IMR-90 (cell line): ENCODE data around the gene POLD1. TPM values are rescaled to one million over a fixed set of nuclear protein-coding genes. Genes with fewer than 3 reads are reported as not detected.

Experiments used
- ATAC-seq: fragments of 200-7000 bp; cut with Tn5 transposase; 2 replicates; pipeline ENCODE4 v1.9.1; 2020; ENCODE audit warnings: low read depth, mild to moderate bottlenecking, moderate library complexity
- BruUV-seq: library from RNA; stranded (reverse); fragments of 400-500 nt; replicated peaks from 2 replicates; lab custom pipeline; 2021; lab: Mats Ljungman, UMichigan
- CTCF ChIA-PET: fragments of 300-600 bp; formaldehyde crosslinking; extraction: SDS; loops from one replicate; lab custom pipeline; 2021; ENCODE audit warnings: antibody characterized with exemption; lab: Yijun Ruan, JAX
- POLR2A ChIA-PET: fragments of 300-600 bp; sonication (Branson Sonifier 250); formaldehyde crosslinking; loops from one replicate; lab custom pipeline; 2022; ENCODE audit warnings: antibody characterized with exemption; ENCODE audit not compliant: unreplicated experiment; lab: Charles Lee
- DNase-seq: peaks from one replicate; pipeline ENCODE4 v3.0.0; 2013
- H2AFZ ChIP-seq: replicated peaks from 2 replicates; pipeline ENCODE3; 2013; ENCODE audit warnings: low read length, mild to moderate bottlenecking; ENCODE audit not compliant: poor library complexity
- H2AK5ac ChIP-seq: 2 replicates; pipeline ENCODE4 v1.6.1; 2013; ENCODE audit warnings: low read depth, low read length, inconsistent platforms
- H2AK9ac ChIP-seq: replicated peaks from 2 replicates; pipeline ENCODE3; 2013; ENCODE audit warnings: mild to moderate bottlenecking, low read depth, low read length, moderate library complexity; ENCODE audit not compliant: poor library complexity
- H2BK120ac ChIP-seq: 2 replicates; pipeline ENCODE4 v1.6.1; 2013; ENCODE audit warnings: low read depth, low read length, inconsistent platforms
- H2BK15ac ChIP-seq: 3 replicates; pipeline ENCODE4 v1.6.1; 2013; ENCODE audit warnings: low read depth, low read length, inconsistent platforms
- H2BK20ac ChIP-seq: 2 replicates; pipeline ENCODE4 v1.6.1; 2013; ENCODE audit warnings: low read depth, mild to moderate bottlenecking, inconsistent platforms, low read length, moderate library complexity
- H2BK5ac ChIP-seq: 2 replicates; pipeline ENCODE4 v1.6.1; 2013; ENCODE audit warnings: mild to moderate bottlenecking, low read depth, low read length, inconsistent platforms; ENCODE audit not compliant: poor library complexity, severe bottlenecking
- H3K14ac ChIP-seq: replicated peaks from 2 replicates; pipeline ENCODE4 v1.6.1; 2013; ENCODE audit warnings: low read depth, low read length, inconsistent platforms
- H3K18ac ChIP-seq: 2 replicates; pipeline ENCODE4 v1.6.1; 2013; ENCODE audit warnings: low read depth, low read length, control low read depth
- H3K23ac ChIP-seq: 2 replicates; pipeline ENCODE4 v1.6.1; 2013; ENCODE audit warnings: low read depth, low read length, inconsistent platforms
- H3K27ac ChIP-seq: 2 replicates; pipeline ENCODE4 v1.5.1; 2013; ENCODE audit warnings: mild to moderate bottlenecking, control low read depth, low read length; ENCODE audit not compliant: insufficient read depth
- H3K27me3 ChIP-seq: 2 replicates; pipeline ENCODE4 v1.6.1; 2013; ENCODE audit warnings: low read length; ENCODE audit not compliant: control insufficient read depth, insufficient read depth
- H3K36me3 ChIP-seq: 2 replicates; pipeline ENCODE4 v1.6.1; 2013; ENCODE audit warnings: low read length, mixed read lengths; ENCODE audit not compliant: control insufficient read depth, insufficient read depth
- H3K4ac ChIP-seq: 2 replicates; pipeline ENCODE4 v1.6.1; 2013; ENCODE audit warnings: low read depth, low read length, inconsistent platforms
- H3K4me1 ChIP-seq: 2 replicates; pipeline ENCODE4 v1.6.1; 2013; ENCODE audit warnings: low read length, mixed read lengths; ENCODE audit not compliant: control insufficient read depth, insufficient read depth
- H3K4me2 ChIP-seq: 2 replicates; pipeline ENCODE4 v1.6.1; 2013; ENCODE audit warnings: low read depth, mild to moderate bottlenecking, control low read depth, low read length, moderate library complexity
- H3K4me3 ChIP-seq: 2 replicates; pipeline ENCODE4 v1.5.1; 2013; ENCODE audit warnings: low read depth, mild to moderate bottlenecking, control low read depth, low read length, moderate library complexity; ENCODE audit not compliant: insufficient read depth
- H3K56ac ChIP-seq: 2 replicates; pipeline ENCODE4 v1.6.1; 2013; ENCODE audit warnings: low read length, inconsistent platforms; ENCODE audit not compliant: insufficient read depth; ENCODE audit errors: extremely low read depth
- H3K79me1 ChIP-seq, 2 experiments: 2 replicates each; pipeline ENCODE4 v1.6.1; 2013; ENCODE audit warnings: low read length in 2 of 2, inconsistent platforms in 1 of 2, low read depth in 1 of 2
- H3K9ac ChIP-seq: 2 replicates; pipeline ENCODE4 v1.6.1; 2013; ENCODE audit warnings: low read depth, low read length, control low read depth
- H3K9me1 ChIP-seq: 2 replicates; pipeline ENCODE4 v1.6.1; 2013; ENCODE audit warnings: low read length, inconsistent platforms; ENCODE audit not compliant: insufficient read depth
- H3K9me3 ChIP-seq: 2 replicates; pipeline ENCODE4 v1.6.1; 2013; ENCODE audit warnings: low read length; ENCODE audit not compliant: control insufficient read depth, insufficient read depth
- H4K20me1 ChIP-seq: 2 replicates; pipeline ENCODE4 v1.6.1; 2013; ENCODE audit warnings: low read length, inconsistent platforms; ENCODE audit not compliant: insufficient read depth
- H4K5ac ChIP-seq: 2 replicates; pipeline ENCODE4 v1.6.1; 2013; ENCODE audit warnings: mild to moderate bottlenecking, low read depth, low read length, control low read depth
- H4K8ac ChIP-seq, 2 experiments: 2 replicates each; pipeline ENCODE4 v1.6.1; 2013; ENCODE audit warnings: low read depth in 2 of 2, low read length in 2 of 2, control low read depth in 1 of 2, inconsistent platforms in 1 of 2
- H4K91ac ChIP-seq: 2 replicates; pipeline ENCODE4 v1.6.1; 2013; ENCODE audit warnings: low read depth, low read length, inconsistent platforms; ENCODE audit not compliant: insufficient read depth
- BHLHE40 ChIP-seq: fragments of 150-350 bp; IDR thresholded peaks from 2 replicates; pipeline ENCODE4 v1.6.1; 2016; ENCODE audit warnings: mild to moderate bottlenecking, low read depth, low read length
- CEBPB ChIP-seq: IDR thresholded peaks from 2 replicates; pipeline ENCODE4 v1.6.1; 2012; ENCODE audit warnings: low read depth, low read length, improper control_type of control experiment
- CHD1 ChIP-seq: IDR thresholded peaks from 2 replicates; pipeline ENCODE4 v1.6.1; 2012; ENCODE audit warnings: low read depth, low read length, improper control_type of control experiment
- FOS ChIP-seq: fragments of 150-350 bp; IDR thresholded peaks from 2 replicates; pipeline ENCODE4 v1.6.1; 2016; ENCODE audit warnings: low read depth, low read length
- MAFK ChIP-seq: IDR thresholded peaks from 2 replicates; pipeline ENCODE4 v1.6.1; 2012; ENCODE audit warnings: low read depth, low read length, improper control_type of control experiment
- MAZ ChIP-seq: IDR thresholded peaks from 2 replicates; pipeline ENCODE4 v1.6.1; 2012; ENCODE audit warnings: low read depth, mild to moderate bottlenecking, low read length, improper control_type of control experiment, moderate library complexity, borderline replicate concordance
- MXI1 ChIP-seq: IDR thresholded peaks from 2 replicates; pipeline ENCODE4 v1.6.1; 2012; ENCODE audit warnings: low read depth, mild to moderate bottlenecking, low read length, moderate library complexity, borderline replicate concordance
- NFE2L2 ChIP-seq: fragments of 150-350 bp; IDR thresholded peaks from 2 replicates; pipeline ENCODE4 v1.6.1; 2016; ENCODE audit warnings: low read depth, mild to moderate bottlenecking, low read length
- POLR2A ChIP-seq: IDR thresholded peaks from 2 replicates; pipeline ENCODE4 v1.6.1; 2012; ENCODE audit warnings: mild to moderate bottlenecking, low read depth, low read length
- RAD21 ChIP-seq: IDR thresholded peaks from 2 replicates; pipeline ENCODE4 v1.6.1; 2012; ENCODE audit warnings: low read length, improper control_type of control experiment
- RCOR1 ChIP-seq: IDR thresholded peaks from 2 replicates; pipeline ENCODE4 v1.6.1; 2012; ENCODE audit warnings: mild to moderate bottlenecking, low read length, improper control_type of control experiment; ENCODE audit not compliant: insufficient replicate concordance
- RFX5 ChIP-seq: IDR thresholded peaks from 2 replicates; pipeline ENCODE4 v1.8.0; 2012; ENCODE audit warnings: low read depth, mild to moderate bottlenecking, low read length, moderate library complexity
- SMC3 ChIP-seq: fragments of 150-350 bp; IDR thresholded peaks from 2 replicates; pipeline ENCODE4 v1.6.1; 2016; ENCODE audit warnings: low read depth, mild to moderate bottlenecking, antibody characterized with exemption, low read length, moderate library complexity
- WGBS, 2 experiments: methylation state at CpG; one replicate each; pipeline versions ENCODE4 v1.1.5 to v1.1.7; 2013; ENCODE audit warnings: missing lambda C conversion rate in 2 of 2; ENCODE audit not compliant: insufficient read length in 1 of 2; ENCODE audit errors: extremely low coverage in 2 of 2; 5-methylcytosine and 5-hydroxymethylcytosine counted together
- dilution Hi-C: fragments of 300-500 bp; cut with HindIII; formaldehyde crosslinking; loops from one replicate; pipeline ENCODE4 v1.14.3; 2018; ENCODE audit warnings: low sequenced_read_pairs; ENCODE audit not compliant: unreplicated experiment
- in situ Hi-C: fragments of 300-500 bp; cut with MboI; formaldehyde crosslinking; loops from 3 replicates; pipeline ENCODE4 v1.14.3; 2019; ENCODE audit warnings: low sequenced_read_pairs, inconsistent platforms, mixed read lengths
- intact Hi-C: fragments of 100-400 bp; cut with micrococcal nuclease; formaldehyde crosslinking; loops from 2 replicates; pipeline ENCODE4 v1.10.0; 2022
- polyA plus RNA-seq, 3 experiments: library from polyadenylated mRNA; depleted of rRNA; stranded (reverse); fragments of >200 nt; gene quantifications; 2 replicates each; pipeline ENCODE4 v1.2.3, GENCODE V29; 2012; ENCODE audit warnings: low replicate concordance in 1 of 3
- total RNA-seq: library from RNA; depleted of rRNA; stranded (reverse); fragments of >200 nt; gene quantifications from 2 replicates; pipeline ENCODE4 v1.2.3, GENCODE V29; 2012
- TF ChIP-seq, protein P1 (sequence below): fragments of 150-350 bp; IDR thresholded peaks from 2 replicates; pipeline ENCODE4 v1.6.1; 2016; ENCODE audit warnings: low read depth, mild to moderate bottlenecking, low read length, moderate library complexity, borderline replicate concordance
- TF ChIP-seq, protein P2 (sequence below): conservative IDR thresholded peaks from 2 replicates; pipeline ENCODE4 v1.5.1; 2012; ENCODE audit warnings: mild to moderate bottlenecking, low read depth, low read length, improper control_type of control experiment
- TF ChIP-seq, protein P3 (sequence below): fragments of 150-350 bp; IDR thresholded peaks from 2 replicates; pipeline ENCODE4 v1.6.1; 2017; ENCODE audit warnings: mild to moderate bottlenecking, antibody characterized with exemption, low read length, low read depth

The POLD1 gene
- total and polyA plus RNA-seq, 2 of the 4 experiments (the other 2 are of a cell fraction), result 13.8 to 28.9 TPM

DNA sequence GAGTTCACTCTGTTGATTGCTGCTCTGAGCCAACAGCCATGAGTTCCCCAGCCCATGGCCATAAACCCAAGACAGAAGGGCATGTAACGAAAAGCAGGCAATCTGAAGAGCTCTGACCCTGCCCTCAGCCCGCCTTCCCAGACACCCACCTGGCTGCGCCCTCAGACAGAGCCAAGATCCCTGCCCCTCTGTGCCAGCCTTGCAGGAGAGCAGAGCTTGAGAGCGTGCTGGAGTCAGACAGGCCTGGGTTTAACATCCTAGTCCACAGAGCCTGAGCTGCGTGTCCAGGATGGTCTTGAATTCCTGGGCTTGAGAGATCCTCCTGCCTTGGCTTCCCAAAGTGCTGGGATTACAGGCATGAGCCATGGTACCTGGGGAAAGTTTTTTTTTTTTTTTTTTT lies 73.2 kb downstream of the POLD1 start:
- POLR2A ChIA-PET, result no interaction called here
- H3K56ac ChIP-seq, result no peak overlapping the region
- intact Hi-C loops, result no loop called here
- no peak overlapping the region for H2AK9ac ChIP-seq
- H3K36me3 ChIP-seq, result no peaks in the 10 kb centered on the region
- in situ Hi-C loops, result no loop called here
- no peak overlapping the region for H3K4me3 ChIP-seq
- H2BK15ac ChIP-seq, result no peak overlapping the region
- no peak overlapping the region for H2AK5ac ChIP-seq
- H2BK120ac ChIP-seq, result no peak overlapping the region
- dilution Hi-C loops, result no loop called here
- no peak overlapping the region for H2BK20ac ChIP-seq
- BruUV-seq, result no TSS peak
- no peak overlapping the region for H3K9ac ChIP-seq
- DNase-seq (no peak), ATAC-seq (no peak)
- no peak overlapping the region for H4K5ac ChIP-seq
- no peaks in the 10 kb centered on the region for H3K4me1 ChIP-seq
- H3K79me1 ChIP-seq, result no peaks in the 10 kb centered on the region
- H3K9me1 ChIP-seq, result no peaks in the 10 kb centered on the region
- no peaks in the 10 kb centered on the region for H3K9me3 ChIP-seq
- CTCF ChIA-PET, result no interaction called here
- H3K4ac ChIP-seq, result no peak overlapping the region
- TF ChIP-seq NFE2L2 (no peak), BHLHE40 (no peak), CEBPB (no peak), MAFK (no peak), RAD21 (no peak), MAZ (no peak), FOS (no peak), RCOR1 (no peak), POLR2A (no peak), SMC3 (no peak), MXI1 (no peak), RFX5 (no peak), CHD1 (no peak)
- TF ChIP-seq, protein P1, sequence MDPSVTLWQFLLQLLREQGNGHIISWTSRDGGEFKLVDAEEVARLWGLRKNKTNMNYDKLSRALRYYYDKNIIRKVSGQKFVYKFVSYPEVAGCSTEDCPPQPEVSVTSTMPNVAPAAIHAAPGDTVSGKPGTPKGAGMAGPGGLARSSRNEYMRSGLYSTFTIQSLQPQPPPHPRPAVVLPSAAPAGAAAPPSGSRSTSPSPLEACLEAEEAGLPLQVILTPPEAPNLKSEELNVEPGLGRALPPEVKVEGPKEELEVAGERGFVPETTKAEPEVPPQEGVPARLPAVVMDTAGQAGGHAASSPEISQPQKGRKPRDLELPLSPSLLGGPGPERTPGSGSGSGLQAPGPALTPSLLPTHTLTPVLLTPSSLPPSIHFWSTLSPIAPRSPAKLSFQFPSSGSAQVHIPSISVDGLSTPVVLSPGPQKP, result no peak
- TF ChIP-seq, protein P2, sequence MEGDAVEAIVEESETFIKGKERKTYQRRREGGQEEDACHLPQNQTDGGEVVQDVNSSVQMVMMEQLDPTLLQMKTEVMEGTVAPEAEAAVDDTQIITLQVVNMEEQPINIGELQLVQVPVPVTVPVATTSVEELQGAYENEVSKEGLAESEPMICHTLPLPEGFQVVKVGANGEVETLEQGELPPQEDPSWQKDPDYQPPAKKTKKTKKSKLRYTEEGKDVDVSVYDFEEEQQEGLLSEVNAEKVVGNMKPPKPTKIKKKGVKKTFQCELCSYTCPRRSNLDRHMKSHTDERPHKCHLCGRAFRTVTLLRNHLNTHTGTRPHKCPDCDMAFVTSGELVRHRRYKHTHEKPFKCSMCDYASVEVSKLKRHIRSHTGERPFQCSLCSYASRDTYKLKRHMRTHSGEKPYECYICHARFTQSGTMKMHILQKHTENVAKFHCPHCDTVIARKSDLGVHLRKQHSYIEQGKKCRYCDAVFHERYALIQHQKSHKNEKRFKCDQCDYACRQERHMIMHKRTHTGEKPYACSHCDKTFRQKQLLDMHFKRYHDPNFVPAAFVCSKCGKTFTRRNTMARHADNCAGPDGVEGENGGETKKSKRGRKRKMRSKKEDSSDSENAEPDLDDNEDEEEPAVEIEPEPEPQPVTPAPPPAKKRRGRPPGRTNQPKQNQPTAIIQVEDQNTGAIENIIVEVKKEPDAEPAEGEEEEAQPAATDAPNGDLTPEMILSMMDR, result no peak
- TF ChIP-seq, protein P3, sequence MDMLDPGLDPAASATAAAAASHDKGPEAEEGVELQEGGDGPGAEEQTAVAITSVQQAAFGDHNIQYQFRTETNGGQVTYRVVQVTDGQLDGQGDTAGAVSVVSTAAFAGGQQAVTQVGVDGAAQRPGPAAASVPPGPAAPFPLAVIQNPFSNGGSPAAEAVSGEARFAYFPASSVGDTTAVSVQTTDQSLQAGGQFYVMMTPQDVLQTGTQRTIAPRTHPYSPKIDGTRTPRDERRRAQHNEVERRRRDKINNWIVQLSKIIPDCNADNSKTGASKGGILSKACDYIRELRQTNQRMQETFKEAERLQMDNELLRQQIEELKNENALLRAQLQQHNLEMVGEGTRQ, result no peak
- H3K23ac ChIP-seq, result no peak overlapping the region
- no peak overlapping the region for H3K27ac ChIP-seq
- WGBS, 2 experiments, result 80% methylated on average over 1 of the region's 5 CpGs; no CpG with 5 or more reads in 1 of the 2 experiments
- no peak overlapping the region for H3K14ac ChIP-seq
- H4K20me1 ChIP-seq, result no peaks in the 10 kb centered on the region
- H3K27me3 ChIP-seq, result peaks cover 14% of the 10 kb centered on the region; the same call in 1 of the 2 replicates
- H4K91ac ChIP-seq, result no peak overlapping the region
- no peak overlapping the region for H3K4me2 ChIP-seq
- no peak overlapping the region for H3K18ac ChIP-seq
- no peak overlapping the region for H2AFZ ChIP-seq
- H4K8ac ChIP-seq, result no peak overlapping the region
- H2BK5ac ChIP-seq, result no peak overlapping the region
